VCaP (cell line): Measurements from ENCODE around the gene ETV4.

Experiments used
- H3K27ac ChIP-seq: fragments of 450-650 bp; 2 replicates; pipeline ENCODE4 v1.5.1; 2017
- TF ChIP-seq, protein P1 (sequence below): fragments of 450-650 bp; conservative IDR thresholded peaks from 2 replicates; pipeline ENCODE4 v1.5.1; 2017; ENCODE audit warnings: mild to moderate bottlenecking, moderate library complexity

Gene ETV4

GRCh38 chr17:43540821-43541674, 5.1 kb downstream of the ETV4 start:
- H3K27ac ChIP-seq = no peak overlapping the region
- TF ChIP-seq, protein P1, sequence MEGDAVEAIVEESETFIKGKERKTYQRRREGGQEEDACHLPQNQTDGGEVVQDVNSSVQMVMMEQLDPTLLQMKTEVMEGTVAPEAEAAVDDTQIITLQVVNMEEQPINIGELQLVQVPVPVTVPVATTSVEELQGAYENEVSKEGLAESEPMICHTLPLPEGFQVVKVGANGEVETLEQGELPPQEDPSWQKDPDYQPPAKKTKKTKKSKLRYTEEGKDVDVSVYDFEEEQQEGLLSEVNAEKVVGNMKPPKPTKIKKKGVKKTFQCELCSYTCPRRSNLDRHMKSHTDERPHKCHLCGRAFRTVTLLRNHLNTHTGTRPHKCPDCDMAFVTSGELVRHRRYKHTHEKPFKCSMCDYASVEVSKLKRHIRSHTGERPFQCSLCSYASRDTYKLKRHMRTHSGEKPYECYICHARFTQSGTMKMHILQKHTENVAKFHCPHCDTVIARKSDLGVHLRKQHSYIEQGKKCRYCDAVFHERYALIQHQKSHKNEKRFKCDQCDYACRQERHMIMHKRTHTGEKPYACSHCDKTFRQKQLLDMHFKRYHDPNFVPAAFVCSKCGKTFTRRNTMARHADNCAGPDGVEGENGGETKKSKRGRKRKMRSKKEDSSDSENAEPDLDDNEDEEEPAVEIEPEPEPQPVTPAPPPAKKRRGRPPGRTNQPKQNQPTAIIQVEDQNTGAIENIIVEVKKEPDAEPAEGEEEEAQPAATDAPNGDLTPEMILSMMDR = no peak

GRCh38 chr17:43536236-43536992, 9.7 kb downstream of the ETV4 start:
- no peak overlapping the region for H3K27ac ChIP-seq
- TF ChIP-seq, protein P1 = no peak

DNA sequence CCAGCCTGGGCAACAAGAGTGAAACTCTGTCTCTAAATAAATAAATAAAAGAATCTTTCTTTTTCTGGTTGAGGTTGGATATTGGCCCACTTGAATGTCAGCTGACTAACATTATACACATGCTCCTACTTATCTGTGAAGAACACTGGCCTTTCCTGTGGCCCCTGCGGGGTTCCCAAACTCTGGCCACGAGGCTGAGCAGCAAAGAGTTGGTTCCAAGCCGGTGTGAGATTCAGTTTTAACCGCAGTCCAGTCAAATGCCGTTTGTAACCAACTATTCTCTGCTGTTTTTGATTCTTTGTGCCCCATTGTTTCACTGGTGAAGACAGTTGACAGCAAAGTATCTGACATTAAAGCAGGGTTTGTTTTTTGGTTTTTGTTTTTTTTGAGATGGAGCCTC, 11.2 kb downstream of the ETV4 start:
- TF ChIP-seq, protein P1 = no peak
- no peak overlapping the region for H3K27ac ChIP-seq

DNA sequence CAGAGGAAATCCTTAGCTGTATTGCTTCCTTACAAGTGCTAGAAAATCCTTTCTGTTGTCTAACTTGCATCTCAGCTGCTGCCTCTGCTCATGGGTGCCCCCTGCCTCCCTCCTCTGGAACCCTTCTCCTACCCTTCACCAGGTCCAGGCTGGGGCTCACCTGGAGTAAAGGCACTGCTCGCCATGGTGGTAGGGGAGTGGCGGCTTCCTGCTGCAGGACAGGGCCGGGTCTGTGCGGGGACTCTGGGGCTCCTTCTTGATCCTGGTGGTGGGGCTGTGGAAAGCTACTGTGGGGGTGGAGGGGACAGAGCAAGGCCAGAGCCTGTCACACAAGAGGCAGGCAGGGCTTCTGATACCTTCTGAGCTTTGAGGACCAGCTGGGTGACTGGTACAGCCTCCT, 12.4 kb downstream of the ETV4 start:
- no peak overlapping the region for H3K27ac ChIP-seq
- TF ChIP-seq, protein P1 = no peak

DNA sequence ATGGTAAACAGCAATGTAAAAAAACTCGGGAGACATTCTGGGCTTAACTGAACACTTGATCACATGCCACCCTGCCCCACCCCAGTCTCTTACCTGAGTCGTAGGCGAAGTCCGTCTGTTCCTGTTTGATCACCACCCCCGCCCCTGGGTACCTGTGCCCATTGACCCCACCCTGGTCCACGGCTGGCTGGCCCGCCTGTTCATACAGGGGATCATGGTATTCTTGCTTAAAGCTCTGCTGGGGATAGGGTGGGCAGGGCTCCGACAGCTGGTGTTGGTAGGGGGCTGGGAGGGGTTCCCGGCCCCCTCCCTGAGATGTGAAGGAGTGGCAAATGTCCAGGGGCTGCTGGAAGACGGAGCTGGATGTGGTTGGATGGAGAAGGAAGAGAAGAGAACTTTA, 13.6 kb downstream of the ETV4 start:
- no peak overlapping the region for H3K27ac ChIP-seq
- TF ChIP-seq, protein P1 = no peak

DNA sequence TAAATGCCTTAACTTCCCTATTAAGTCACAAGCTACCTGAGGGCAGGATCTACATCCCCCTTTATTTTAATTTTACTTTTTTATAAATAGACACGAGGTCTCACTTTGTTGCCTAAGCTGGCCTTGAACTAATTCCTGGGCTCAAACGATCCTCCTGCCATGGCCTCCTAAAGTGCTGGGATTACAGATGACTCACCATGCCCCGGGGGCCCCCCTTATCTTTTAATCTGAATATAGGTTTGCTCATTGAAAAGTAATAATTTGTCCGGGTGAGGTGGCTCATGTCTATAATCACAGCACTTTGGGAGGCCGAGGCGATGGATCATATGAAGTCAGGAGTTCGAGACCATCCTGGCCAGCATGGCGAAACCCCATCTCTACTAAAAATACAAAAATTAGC, 14.2 kb downstream of the ETV4 start:
- H3K27ac ChIP-seq = no peak overlapping the region
- TF ChIP-seq, protein P1 = no peak

- TF ChIP-seq, protein P1 = no peak
- H3K27ac ChIP-seq = no peak overlapping the region
These were observed 15.1 kb downstream of the ETV4 start for GRCh38 chr17:43531082-43531378.
